CD14-positive monocyte (primary cell): ENCODE results near the gene TMEM45A. TPM values are rescaled to one million over a fixed set of nuclear protein-coding genes. Genes with fewer than 3 reads are reported as not detected.

Experiments
- DNase-seq, 3 donors: peaks; one replicate each; pipeline ENCODE4 v3.0.0-alpha.2; 2011 to 2022
- H2AFZ ChIP-seq: 2 replicates; pipeline ENCODE4 v1.6.0; 2012; ENCODE audit warnings: mild to moderate bottlenecking, low read depth, low read length, inconsistent platforms; ENCODE audit not compliant: insufficient read depth, poor library complexity, severe bottlenecking
- H3K27ac ChIP-seq, 2 donors: 1 replicate in 1 of 2; 2 replicates in 1 of 2; pipeline ENCODE4 v1.5.1; 2012 to 2013; ENCODE audit warnings: low read length in 2 of 2, control low read depth in 1 of 2, inconsistent platforms in 1 of 2, low read depth in 1 of 2, mild to moderate bottlenecking in 1 of 2
- H3K27me3 ChIP-seq, 2 donors: one replicate each; pipeline versions ENCODE4 v1.6.0 to v1.6.1; 2011 to 2013; ENCODE audit warnings: low read length in 2 of 2; ENCODE audit not compliant: control insufficient read depth in 2 of 2, insufficient read depth in 2 of 2
- H3K36me3 ChIP-seq, 2 donors: replicated peaks in 1 of 2; 1 replicate in 1 of 2; 2 replicates in 1 of 2; pipeline versions ENCODE4 v1.5.1 to v1.6.1; 2012 to 2013; ENCODE audit warnings: low read length in 2 of 2, control low read depth in 1 of 2, inconsistent platforms in 1 of 2, mild to moderate bottlenecking in 1 of 2; ENCODE audit not compliant: insufficient read depth in 2 of 2, control insufficient read depth in 1 of 2
- H3K4me1 ChIP-seq, 2 donors: 1 replicate in 1 of 2; 2 replicates in 1 of 2; pipeline versions ENCODE4 v1.5.1 to v1.6.1; 2012 to 2013; ENCODE audit warnings: low read length in 2 of 2, control low read depth in 1 of 2, inconsistent platforms in 1 of 2, mild to moderate bottlenecking in 1 of 2, moderate library complexity in 1 of 2; ENCODE audit not compliant: insufficient read depth in 2 of 2, control insufficient read depth in 1 of 2
- H3K4me2 ChIP-seq: replicated peaks from 2 replicates; pipeline ENCODE3; 2012; ENCODE audit warnings: low read length, moderate library complexity, mild to moderate bottlenecking; ENCODE audit not compliant: poor library complexity, severe bottlenecking; ENCODE audit errors: extremely low read depth
- H3K4me3 ChIP-seq, 3 experiments: fragments of 200-600 bp in 1 of 3; sonication (generic) in 1 of 3; replicated peaks in 1 of 3; 1 replicate in 2 of 3; 2 replicates in 1 of 3; pipeline ENCODE4 v1.5.1; 2011 to 2013; ENCODE audit warnings: low read length in 3 of 3, mild to moderate bottlenecking in 3 of 3, control low read depth in 2 of 3, low read depth in 2 of 3, inconsistent platforms in 1 of 3, moderate library complexity in 1 of 3
- H3K79me2 ChIP-seq: 2 replicates; pipeline ENCODE4 v1.6.0; 2012; ENCODE audit warnings: mild to moderate bottlenecking, control low read depth, inconsistent platforms, low read length, moderate library complexity; ENCODE audit not compliant: insufficient read depth
- H3K9ac ChIP-seq: 2 replicates; pipeline ENCODE4 v1.6.0; 2017; ENCODE audit warnings: low read length, mild to moderate bottlenecking; ENCODE audit not compliant: insufficient read depth, poor library complexity, severe bottlenecking
- H3K9me3 ChIP-seq, 2 donors: replicated peaks in 1 of 2; 1 replicate in 1 of 2; 2 replicates in 1 of 2; pipeline versions ENCODE4 v1.5.1 to v1.6.1; 2012 to 2013; ENCODE audit warnings: low read length in 2 of 2, control low read depth in 1 of 2; ENCODE audit not compliant: control insufficient read depth in 1 of 2, insufficient read depth in 1 of 2
- H4K20me1 ChIP-seq: 2 replicates; pipeline ENCODE4 v1.6.0; 2012; ENCODE audit warnings: mild to moderate bottlenecking, low read length, control low read depth, moderate library complexity; ENCODE audit not compliant: insufficient read depth
- H3K27ac Mint-ChIP-seq, 7 donors: one replicate each; pipeline ENCODE4 v1.8.0; 2020; ENCODE audit warnings: mild to moderate bottlenecking in 7 of 7, mixed read lengths in 7 of 7, moderate library complexity in 6 of 7, inconsistent platforms in 2 of 7
- H3K27me3 Mint-ChIP-seq, 3 donors: one replicate each; pipeline ENCODE4 v1.8.0; 2021 to 2022; ENCODE audit warnings: low read depth in 3 of 3, mild to moderate bottlenecking in 3 of 3, mixed read lengths in 3 of 3, moderate library complexity in 3 of 3, inconsistent platforms in 1 of 3
- H3K36me3 Mint-ChIP-seq, 2 donors: one replicate each; pipeline ENCODE4 v1.8.0; 2020; ENCODE audit warnings: mixed read lengths in 2 of 2, inconsistent platforms in 1 of 2, mild to moderate bottlenecking in 1 of 2
- H3K4me1 Mint-ChIP-seq: one replicate; pipeline ENCODE4 v1.8.0; 2020; ENCODE audit warnings: mild to moderate bottlenecking, mixed read lengths
- H3K4me3 Mint-ChIP-seq, 2 donors: one replicate each; pipeline ENCODE4 v1.8.0; 2020; ENCODE audit warnings: mild to moderate bottlenecking in 2 of 2, mixed read lengths in 2 of 2, moderate library complexity in 1 of 2
- H3K9me3 Mint-ChIP-seq, 7 donors: one replicate each; pipeline ENCODE4 v1.8.0; 2020 to 2022; ENCODE audit warnings: mixed read lengths in 7 of 7, mild to moderate bottlenecking in 6 of 7, moderate library complexity in 6 of 7, inconsistent platforms in 2 of 7
- WGBS: methylation state at CpG from one replicate; pipeline ENCODE4 v1.1.5; 2013; ENCODE audit warnings: missing lambda C conversion rate; ENCODE audit not compliant: insufficient coverage; 5-methylcytosine and 5-hydroxymethylcytosine counted together
- intact Hi-C, 2 donors: fragments of 100-400 bp; cut with micrococcal nuclease; formaldehyde crosslinking; loops; one replicate each; pipeline versions ENCODE4 v1.15.0 to v1.15.1; 2023
- polyA plus RNA-seq, 3 donors: library from polyadenylated mRNA; depleted of rRNA in 1 of 3; unstranded in 2 of 3; stranded (reverse) in 1 of 3; fragments of 300-500 nt in 2 of 3; fragments of >200 nt in 1 of 3; fragmentation: Illumina TruSeq in 2 of 3; gene quantifications; 1 replicate in 2 of 3; 2 replicates in 1 of 3; pipeline ENCODE4 v1.2.3, GENCODE V29; 2012 to 2021
- TF ChIP-seq, protein P1 (sequence below): fragments of 200-600 bp; IDR thresholded peaks from one replicate; pipeline ENCODE4 v1.8.0; 2022; ENCODE audit warnings: antibody characterized with exemption, mild to moderate bottlenecking

Gene TMEM45A
- polyA plus RNA-seq, 3 donors, result 0.03 to 1.5 (median 0.97) TPM

- H3K36me3 ChIP-seq, result no peaks in the 10 kb centered on the region
- no CpG with 5 or more reads among the region's 1 CpG for WGBS
- H3K4me2 ChIP-seq, result no peak overlapping the region
Observed at GRCh38 chr3:100535610-100535943, 43.2 kb downstream of the TMEM45A start.

DNA sequence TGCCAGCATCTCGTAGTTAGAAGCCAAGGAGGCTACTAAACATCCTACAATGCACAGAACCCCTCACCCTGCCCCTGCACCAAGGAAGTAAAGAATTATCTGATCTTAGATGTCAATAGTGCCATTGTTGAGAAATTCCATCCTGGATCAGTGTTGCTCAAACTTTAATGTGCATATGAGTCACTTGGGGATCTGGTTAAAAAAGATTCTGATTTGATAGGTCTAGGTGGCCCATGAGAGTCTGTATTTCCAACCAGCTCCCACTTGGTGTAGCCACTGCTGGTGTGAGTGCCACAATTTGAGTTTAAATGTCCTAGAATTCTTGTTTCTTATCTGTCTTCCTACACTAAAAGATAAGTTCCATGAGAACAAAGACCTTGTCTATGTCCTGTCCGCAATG lies 43.7 kb downstream of the TMEM45A start:
- Mint-ChIP-seq H3K27ac (no peak overlapping the region), H3K9me3 (peaks cover 0 to 5% (median 2%) of the 10 kb centered on the region in 7 donors), H3K4me3 (no peak overlapping the region), H3K4me1 (no peaks in the 10 kb centered on the region), H3K27me3 (peaks cover 0 to 3% (median 0%) of the 10 kb centered on the region in 3 donors), H3K36me3 (peaks cover 0 to 8% of the 10 kb centered on the region in 2 donors)
- no peak for DNase-seq
- no peak overlapping the region for H3K4me3 ChIP-seq
- H3K4me1 ChIP-seq, result no peaks in the 10 kb centered on the region
- intact Hi-C loops, result no loop called here
- no peaks in the 10 kb centered on the region for H3K79me2 ChIP-seq
- H4K20me1 ChIP-seq, result no peaks in the 10 kb centered on the region
- H2AFZ ChIP-seq, result no peak overlapping the region
- no peak overlapping the region for H3K27ac ChIP-seq
- H3K27me3 ChIP-seq, result no peaks in the 10 kb centered on the region
- no peaks in the 10 kb centered on the region for H3K9me3 ChIP-seq
- no peaks in the 10 kb centered on the region for H3K36me3 ChIP-seq
- H3K4me2 ChIP-seq, result no peak overlapping the region
- no peak overlapping the region for H3K9ac ChIP-seq
- no CpG with 5 or more reads among the region's 2 CpGs for WGBS
- TF ChIP-seq, protein P1, sequence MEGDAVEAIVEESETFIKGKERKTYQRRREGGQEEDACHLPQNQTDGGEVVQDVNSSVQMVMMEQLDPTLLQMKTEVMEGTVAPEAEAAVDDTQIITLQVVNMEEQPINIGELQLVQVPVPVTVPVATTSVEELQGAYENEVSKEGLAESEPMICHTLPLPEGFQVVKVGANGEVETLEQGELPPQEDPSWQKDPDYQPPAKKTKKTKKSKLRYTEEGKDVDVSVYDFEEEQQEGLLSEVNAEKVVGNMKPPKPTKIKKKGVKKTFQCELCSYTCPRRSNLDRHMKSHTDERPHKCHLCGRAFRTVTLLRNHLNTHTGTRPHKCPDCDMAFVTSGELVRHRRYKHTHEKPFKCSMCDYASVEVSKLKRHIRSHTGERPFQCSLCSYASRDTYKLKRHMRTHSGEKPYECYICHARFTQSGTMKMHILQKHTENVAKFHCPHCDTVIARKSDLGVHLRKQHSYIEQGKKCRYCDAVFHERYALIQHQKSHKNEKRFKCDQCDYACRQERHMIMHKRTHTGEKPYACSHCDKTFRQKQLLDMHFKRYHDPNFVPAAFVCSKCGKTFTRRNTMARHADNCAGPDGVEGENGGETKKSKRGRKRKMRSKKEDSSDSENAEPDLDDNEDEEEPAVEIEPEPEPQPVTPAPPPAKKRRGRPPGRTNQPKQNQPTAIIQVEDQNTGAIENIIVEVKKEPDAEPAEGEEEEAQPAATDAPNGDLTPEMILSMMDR, result no peak

More at GRCh38 chr3:100535610-100535943, 43.2 kb downstream of the TMEM45A start:
- peaks cover 0 to 3% (median 0%) of the 10 kb centered on the region in 3 donors for H3K27me3 Mint-ChIP-seq
- intact Hi-C loops, result no loop called here
- Histone ChIP-seq H3K27me3 (no peaks in the 10 kb centered on the region), H3K9ac (no peak overlapping the region), H3K27ac (no peak overlapping the region), H3K4me3 (no peak overlapping the region), H3K79me2 (no peaks in the 10 kb centered on the region), H2AFZ (no peak overlapping the region), H4K20me1 (no peaks in the 10 kb centered on the region), H3K9me3 (no peaks in the 10 kb centered on the region), H3K4me1 (no peaks in the 10 kb centered on the region)
- H3K27ac Mint-ChIP-seq, result no peak overlapping the region
- peaks cover 0 to 8% of the 10 kb centered on the region in 2 donors for H3K36me3 Mint-ChIP-seq
- DNase-seq, result no peak
- TF ChIP-seq, protein P1, result no peak
- H3K4me1 Mint-ChIP-seq, result no peaks in the 10 kb centered on the region
- peaks cover 0 to 3% (median 0%) of the 10 kb centered on the region in 7 donors for H3K9me3 Mint-ChIP-seq
- H3K4me3 Mint-ChIP-seq, result no peak overlapping the region
